Kidney capillary endothelial cell (primary cell): ENCODE measurements around the gene SUB1.
A peak's percentile ranks its signal among the peaks of the same experiment; 100 is the strongest.
"Not testable (repeated sequence)": the region's sequence is repeated elsewhere in the genome, so short reads cannot be mapped to it uniquely, and the experiment has no call there.

Source experiments
- DNase-seq: peaks from one replicate; pipeline ENCODE4 v3.0.0-alpha.2; 2018; ENCODE audit warnings: low spot score

The SUB1 gene

GRCh38 chr5:32585446-32586275 is at the start of gene SUB1:
SUB1 (plus strand) TSS chr5:32585557; CDS start chr5:32588513, 2,956 bp downstream.
- DNase-seq: peak; percentile 86

GRCh38 chr5:32536246-32536645 is 49.1 kb upstream of the SUB1 start:
- DNase-seq: no peak

- peak; percentile 52 for DNase-seq
Measured at GRCh38 chr5:32537437-32538029, 47.8 kb upstream of the SUB1 start.

- DNase-seq: no peak
Measured at GRCh38 chr5:32538031-32538547, 47.3 kb upstream of the SUB1 start.

GRCh38 chr5:32539981-32540845 is 45.1 kb upstream of the SUB1 start:
- DNase-seq: no peak

GRCh38 chr5:32541241-32541640 is 44.1 kb upstream of the SUB1 start:
- no peak for DNase-seq

GRCh38 chr5:32542216-32543059 is 42.9 kb upstream of the SUB1 start:
- no peak for DNase-seq

- DNase-seq: no peak
Measured at GRCh38 chr5:32543291-32543690, 42.1 kb upstream of the SUB1 start.

GRCh38 chr5:32545102-32545800 is 40.1 kb upstream of the SUB1 start:
- DNase-seq: no peak

- DNase-seq: no peak
Measured at GRCh38 chr5:32551194-32551593, 34.2 kb upstream of the SUB1 start.

GRCh38 chr5:32551865-32552264 is 33.5 kb upstream of the SUB1 start:
- no peak for DNase-seq

GRCh38 chr5:32552491-32552890 is 32.9 kb upstream of the SUB1 start:
- not testable (repeated sequence) for DNase-seq

- no peak for DNase-seq
Measured at GRCh38 chr5:32552936-32553335, 32.4 kb upstream of the SUB1 start.

GRCh38 chr5:32554181-32554780 is 31.1 kb upstream of the SUB1 start:
- not testable (repeated sequence) for DNase-seq

GRCh38 chr5:32556543-32556942 is 28.8 kb upstream of the SUB1 start:
- DNase-seq: not testable (repeated sequence)

GRCh38 chr5:32559411-32559810 is 25.9 kb upstream of the SUB1 start:
- DNase-seq: no peak

GRCh38 chr5:32559921-32560320 is 25.4 kb upstream of the SUB1 start:
- DNase-seq: no peak

- DNase-seq: no peak
Measured at GRCh38 chr5:32562056-32562455, 23.3 kb upstream of the SUB1 start.

GRCh38 chr5:32562843-32563242 is 22.5 kb upstream of the SUB1 start:
- no peak for DNase-seq

- no peak for DNase-seq
Measured at GRCh38 chr5:32563614-32564013, 21.7 kb upstream of the SUB1 start.
